Fibroblast of mammary gland (primary cell): ENCODE results near the gene AOPEP.
"Not testable (repeated sequence)": the region's sequence is repeated elsewhere in the genome, so short reads cannot be mapped to it uniquely, and the experiment has no call there.

ENCODE experiments used
- DNase-seq: peaks from one replicate; pipeline ENCODE4 v3.0.0-alpha.2; 2010; ENCODE audit warnings: low read depth
- H3K4me3 ChIP-seq: 2 replicates; pipeline ENCODE4 v1.5.1; 2011; ENCODE audit warnings: low read depth, mild to moderate bottlenecking, low read length, moderate library complexity; ENCODE audit not compliant: control insufficient read depth
- CTCF ChIP-seq: conservative IDR thresholded peaks from 2 replicates; pipeline ENCODE4 v1.5.1; 2011; ENCODE audit warnings: low read depth, low read length, inconsistent platforms; ENCODE audit not compliant: control insufficient read depth, insufficient read depth

AOPEP gene

DNA sequence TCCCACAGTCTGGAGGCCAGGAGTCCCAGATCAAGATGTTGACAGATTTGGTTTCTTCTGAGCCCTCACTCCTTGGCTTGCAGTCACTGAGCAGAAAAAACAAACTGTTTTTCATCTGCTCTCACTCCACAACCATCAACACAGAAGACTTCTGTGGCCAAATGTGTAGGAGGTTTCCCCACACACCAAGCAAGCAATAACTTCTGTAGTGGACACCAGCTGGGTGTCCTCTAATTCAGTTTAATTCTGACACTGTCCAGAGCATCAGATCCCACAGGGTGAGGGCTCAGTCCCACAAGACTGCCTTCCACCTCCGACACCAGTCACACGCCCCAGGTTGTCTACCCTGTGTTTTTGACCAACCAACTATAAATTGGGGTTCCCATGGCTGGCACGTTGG, 209.9 kb downstream of the AOPEP start:
- no peak for TF ChIP-seq CTCF
- no peak overlapping the region for H3K4me3 ChIP-seq

GRCh38 chr9:94937214-94937903, 210.9 kb downstream of the AOPEP start:
- no peak overlapping the region for H3K4me3 ChIP-seq
- TF ChIP-seq CTCF = no peak
- DNase-seq = peak; percentile 95

More for the DNA sequence above, 209.9 kb downstream of the AOPEP start:
- peak; percentile 63 for DNase-seq

DNA sequence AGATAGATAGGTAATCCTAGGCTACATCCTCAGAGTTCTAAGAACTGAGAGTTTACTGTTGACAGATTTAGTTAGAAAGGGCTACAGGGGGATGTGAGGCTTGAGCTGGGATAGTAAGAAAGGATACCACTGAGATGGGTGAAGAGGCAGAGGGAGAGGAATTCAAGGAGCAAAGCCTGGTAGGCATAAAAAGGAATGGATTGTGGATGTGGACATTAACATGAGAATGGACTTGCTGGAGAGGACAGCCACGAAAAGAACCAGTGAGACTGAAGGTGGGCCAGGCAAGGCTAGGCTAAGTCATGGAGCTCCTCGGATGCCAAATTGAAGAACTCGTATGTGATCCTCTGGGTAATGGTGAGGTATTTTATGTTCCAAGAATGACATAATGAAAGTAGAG, 211.9 kb downstream of the AOPEP start:
- no peak overlapping the region for H3K4me3 ChIP-seq
- no peak for TF ChIP-seq CTCF
- DNase-seq = no peak

GRCh38 chr9:94940296-94940695, 213.8 kb downstream of the AOPEP start:
- not testable (repeated sequence) for H3K4me3 ChIP-seq, DNase-seq

DNA sequence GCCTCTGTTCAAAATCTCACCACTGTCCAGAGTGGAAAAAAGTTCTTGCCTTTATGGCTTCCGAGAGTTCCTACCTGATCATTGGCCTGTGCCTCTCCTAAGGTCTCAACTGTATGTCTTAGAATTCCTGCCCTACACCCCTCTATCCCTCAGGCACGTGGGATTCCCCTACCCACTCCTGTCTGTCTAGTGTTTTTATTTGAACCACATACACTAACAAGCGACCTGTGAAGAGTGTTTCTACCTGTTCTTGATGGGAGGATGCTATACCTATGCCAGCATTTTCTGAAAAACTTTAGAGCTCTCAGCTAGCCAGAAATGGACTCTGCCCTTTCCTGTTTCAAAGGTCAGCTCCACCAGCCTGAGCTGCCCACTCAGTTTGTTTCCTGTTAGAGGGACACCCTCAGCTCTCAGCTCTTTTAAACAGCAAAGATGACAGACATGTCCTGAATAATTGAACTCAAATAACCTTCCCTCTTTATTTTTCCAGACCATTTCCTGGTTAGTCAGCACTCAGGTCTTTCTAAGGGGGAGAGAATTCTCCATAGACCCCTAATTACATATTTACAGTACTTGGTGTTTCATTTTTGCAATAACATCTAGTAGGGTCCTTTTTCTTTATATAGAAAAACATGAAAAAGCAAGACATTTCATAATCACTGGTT, 214.8 kb downstream of the AOPEP start:
- DNase-seq = peak; percentile 26
- no peak for TF ChIP-seq CTCF
- no peak overlapping the region for H3K4me3 ChIP-seq

DNA sequence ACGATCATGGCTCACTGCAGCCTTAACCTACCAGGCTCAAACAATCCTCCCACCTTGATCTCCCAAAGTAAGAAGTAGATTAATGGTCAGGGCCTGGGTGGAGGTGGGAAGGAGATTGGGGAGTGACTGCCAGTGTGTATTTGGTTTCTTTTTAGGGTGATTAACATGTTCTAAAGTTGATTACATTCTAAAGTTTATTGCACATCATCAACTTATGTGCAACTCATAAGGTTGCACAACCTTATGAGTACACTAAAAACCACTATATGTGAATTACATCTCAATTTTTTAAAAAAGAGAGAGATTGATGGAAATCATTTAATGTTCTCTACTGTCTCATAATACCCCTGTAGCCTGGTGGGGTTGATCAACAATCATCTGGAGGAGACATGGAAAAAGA, 218.1 kb downstream of the AOPEP start:
- DNase-seq = peak; percentile 77
- H3K4me3 ChIP-seq = no peak overlapping the region
- TF ChIP-seq CTCF = no peak
